Neural crest cell (in vitro differentiated cells): ENCODE results near the gene JDP2. TPM values are rescaled to one million over a fixed set of nuclear protein-coding genes. Genes with fewer than 3 reads are reported as not detected.
"Not testable (repeated sequence)": the region's sequence is repeated elsewhere in the genome, so short reads cannot be mapped to it uniquely, and the experiment has no call there.

ENCODE experiments used
- DNase-seq: peaks from one replicate; pipeline ENCODE4 v3.0.0; 2021; ENCODE audit warnings: low read depth, mixed read lengths, low spot score
- H3K27ac Mint-ChIP-seq: one replicate; pipeline ENCODE4 v1.8.0; 2021; ENCODE audit warnings: mild to moderate bottlenecking, mixed read lengths; ENCODE audit not compliant: unreplicated experiment
- H3K27me3 Mint-ChIP-seq: 2 replicates; pipeline ENCODE4 v1.8.0; 2021; ENCODE audit warnings: low read depth, mild to moderate bottlenecking, mixed read lengths
- H3K36me3 Mint-ChIP-seq: 2 replicates; pipeline ENCODE4 v1.8.0; 2021; ENCODE audit warnings: low read depth, mild to moderate bottlenecking, mixed read lengths
- H3K4me1 Mint-ChIP-seq: 2 replicates; pipeline ENCODE4 v1.8.0; 2021; ENCODE audit warnings: mixed read lengths
- H3K4me3 Mint-ChIP-seq: one replicate; pipeline ENCODE4 v1.8.0; 2021; ENCODE audit warnings: mild to moderate bottlenecking, mixed read lengths
- H3K9me3 Mint-ChIP-seq: 2 replicates; pipeline ENCODE4 v1.8.0; 2021; ENCODE audit warnings: mixed read lengths
- CTCF ChIP-seq: fragments of 200-600 bp; sonication (generic); conservative IDR thresholded peaks from 2 replicates; pipeline ENCODE4 v1.5.0; 2021; ENCODE audit warnings: antibody characterized with exemption, mild to moderate bottlenecking
- total RNA-seq: library from RNA; stranded (reverse); gene quantifications from 2 replicates; pipeline ENCODE4 v1.2.1, GENCODE V29; 2021

The JDP2 gene
- total RNA-seq, 1 donor from 2014 or later = 2.6 TPM

DNA sequence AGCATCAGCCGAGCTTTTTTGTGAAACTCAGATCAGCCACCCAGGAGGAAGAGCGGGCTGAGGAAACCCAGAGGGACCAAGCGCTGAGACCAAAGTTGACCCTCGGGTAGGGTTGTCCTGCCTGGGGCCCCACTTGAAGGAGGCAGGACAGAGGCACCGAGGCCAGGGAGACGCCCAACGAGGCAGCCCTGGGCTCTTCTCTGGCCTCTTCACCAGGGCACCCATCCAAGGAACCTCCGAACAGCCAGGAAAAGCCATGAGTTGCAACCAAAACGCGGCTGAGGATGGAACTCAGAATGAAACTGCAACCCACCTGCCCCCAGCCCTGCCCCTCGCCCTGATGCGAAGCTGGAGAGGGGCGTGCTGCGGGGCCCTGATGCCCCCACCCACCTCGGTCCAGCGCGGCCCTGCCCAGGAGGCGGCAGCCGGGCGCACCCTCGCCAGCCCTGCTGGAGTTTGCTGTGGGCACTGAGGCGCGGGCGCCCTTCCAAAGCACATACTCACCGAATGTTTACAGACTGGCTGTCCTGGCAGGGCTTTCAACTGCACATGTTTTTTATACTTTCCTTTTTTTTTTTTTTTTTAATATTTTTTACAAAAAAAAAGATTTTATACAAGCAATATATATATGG is 41.9 kb downstream of the JDP2 start:
- H3K27ac Mint-ChIP-seq = no peak overlapping the region
- H3K4me1 Mint-ChIP-seq = no peaks in the 10 kb centered on the region
- no peak overlapping the region for H3K4me3 Mint-ChIP-seq
- no peak for TF ChIP-seq CTCF
- DNase-seq = no peak
- no peaks in the 10 kb centered on the region for H3K36me3 Mint-ChIP-seq
- H3K9me3 Mint-ChIP-seq = no peaks in the 10 kb centered on the region
- H3K27me3 Mint-ChIP-seq = no peaks in the 10 kb centered on the region

- Mint-ChIP-seq H3K27ac (no peak overlapping the region), H3K9me3 (no peaks in the 10 kb centered on the region), H3K4me1 (no peaks in the 10 kb centered on the region), H3K4me3 (no peak overlapping the region), H3K27me3 (no peaks in the 10 kb centered on the region), H3K36me3 (no peaks in the 10 kb centered on the region)
- no peak for DNase-seq
- no peak for TF ChIP-seq CTCF
Measured at GRCh38 chr14:75470238-75470797, 42.5 kb downstream of the JDP2 start.

DNA sequence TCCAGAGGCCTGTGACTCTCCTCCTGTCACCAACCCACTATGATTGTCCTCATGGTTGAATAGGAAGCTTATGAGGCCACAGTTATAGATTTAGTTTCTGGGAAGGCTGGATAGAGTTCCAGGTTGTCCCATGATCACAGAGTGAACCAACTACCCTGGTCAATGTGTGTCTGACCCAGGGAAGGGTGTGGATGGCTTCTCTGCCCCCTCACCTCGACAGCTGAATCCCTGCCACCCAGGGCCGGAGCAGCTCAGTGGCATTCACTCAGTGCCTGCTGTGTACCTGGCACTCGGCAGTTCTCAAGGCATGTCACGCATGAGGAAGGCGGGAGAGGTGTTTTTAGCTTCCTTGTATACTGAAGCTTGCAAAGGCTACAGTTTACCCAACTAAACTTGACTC is 43.2 kb downstream of the JDP2 start:
- DNase-seq = no peak

DNA sequence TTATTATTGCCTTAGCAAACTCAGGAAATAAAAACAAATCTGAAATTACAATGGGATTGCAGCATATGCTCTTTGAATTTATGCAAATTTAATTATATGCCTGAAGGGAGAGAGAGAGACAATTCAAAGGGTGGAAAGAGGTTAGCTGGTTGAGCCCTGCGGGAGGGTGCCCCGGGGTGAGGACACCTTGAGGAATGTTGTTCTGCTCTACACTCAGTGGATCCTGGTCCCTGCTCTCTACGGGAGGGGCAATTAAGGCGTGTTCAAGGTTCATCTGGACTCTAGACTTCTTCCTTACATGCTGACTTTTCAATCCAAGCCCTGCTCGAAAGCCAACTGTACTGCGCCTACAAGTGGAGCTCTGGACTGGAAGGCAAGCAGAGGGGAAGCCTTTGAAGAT is 46.3 kb downstream of the JDP2 start:
- not testable (repeated sequence) for DNase-seq, H3K36me3 Mint-ChIP-seq, H3K27me3 Mint-ChIP-seq, H3K4me1 Mint-ChIP-seq, H3K9me3 Mint-ChIP-seq, H3K27ac Mint-ChIP-seq, H3K4me3 Mint-ChIP-seq

More for the DNA sequence above, 43.2 kb downstream of the JDP2 start:
- no peak overlapping the region for H3K27ac Mint-ChIP-seq
- no peak for TF ChIP-seq CTCF
- no peaks in the 10 kb centered on the region for H3K4me1 Mint-ChIP-seq
- no peaks in the 10 kb centered on the region for H3K9me3 Mint-ChIP-seq
- H3K27me3 Mint-ChIP-seq = no peaks in the 10 kb centered on the region
- H3K36me3 Mint-ChIP-seq = no peaks in the 10 kb centered on the region
- no peak overlapping the region for H3K4me3 Mint-ChIP-seq

- Mint-ChIP-seq H3K27ac (no peak overlapping the region), H3K4me3 (no peak overlapping the region), H3K9me3 (no peaks in the 10 kb centered on the region), H3K36me3 (no peaks in the 10 kb centered on the region), H3K4me1 (peaks cover 5% of the 10 kb centered on the region), H3K27me3 (no peaks in the 10 kb centered on the region)
- no peak for DNase-seq
- TF ChIP-seq CTCF = no peak
Measured at GRCh38 chr14:75476274-75476995, 48.6 kb downstream of the JDP2 start.

- no peak for TF ChIP-seq CTCF
- Mint-ChIP-seq H3K4me3 (no peak overlapping the region), H3K27me3 (no peaks in the 10 kb centered on the region), H3K27ac (no peak overlapping the region), H3K4me1 (peaks cover 5% of the 10 kb centered on the region), H3K9me3 (no peaks in the 10 kb centered on the region), H3K36me3 (no peaks in the 10 kb centered on the region)
- DNase-seq = no peak
Measured at GRCh38 chr14:75477881-75478280, 50.1 kb downstream of the JDP2 start.
